ENCODE data around the gene SLC6A6. TPM values are rescaled to one million over a fixed set of nuclear protein-coding genes. Genes with fewer than 3 reads are reported as not detected.
"Not testable (repeated sequence)": the region's sequence is repeated elsewhere in the genome, so short reads cannot be mapped to it uniquely, and the experiment has no call there.

The SLC6A6 gene
- total RNA-seq, 1 donor from 2014 or later: 7.1 TPM

DNA sequence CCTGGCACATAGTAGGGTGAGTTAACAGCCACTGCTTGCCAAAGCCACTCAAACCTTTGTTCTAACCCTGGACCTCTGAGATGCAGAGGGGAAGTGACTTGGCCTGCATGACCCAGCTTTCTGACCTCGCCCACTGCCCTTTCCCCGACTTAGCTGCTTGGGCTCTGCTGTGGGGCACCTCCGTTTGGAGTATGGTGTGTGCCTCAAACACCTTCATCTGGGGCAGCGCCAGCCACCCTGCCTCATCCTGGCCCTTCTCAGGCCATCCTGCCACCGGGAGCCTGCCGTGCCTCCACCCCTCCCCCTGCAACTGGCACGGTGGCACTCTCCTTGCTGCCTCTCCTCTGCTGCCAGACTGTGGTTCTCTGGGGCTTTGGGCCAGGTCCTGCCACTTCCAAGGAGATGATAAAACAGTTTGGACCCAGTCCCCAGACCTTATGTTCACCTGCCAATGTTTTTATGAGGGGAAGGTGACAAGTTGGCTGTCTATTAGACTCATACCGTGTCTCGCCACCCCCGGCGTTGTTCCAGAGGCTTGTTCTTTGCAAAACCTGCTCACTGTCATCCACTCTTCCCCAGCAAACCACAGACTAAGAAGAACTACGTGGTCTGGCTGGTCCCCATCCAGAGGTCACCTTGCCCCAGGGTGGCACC lies 32.2 kb downstream of the SLC6A6 start:
- no peak for DNase-seq (ENCODE audit: low read depth in 2 of 2)

DNA sequence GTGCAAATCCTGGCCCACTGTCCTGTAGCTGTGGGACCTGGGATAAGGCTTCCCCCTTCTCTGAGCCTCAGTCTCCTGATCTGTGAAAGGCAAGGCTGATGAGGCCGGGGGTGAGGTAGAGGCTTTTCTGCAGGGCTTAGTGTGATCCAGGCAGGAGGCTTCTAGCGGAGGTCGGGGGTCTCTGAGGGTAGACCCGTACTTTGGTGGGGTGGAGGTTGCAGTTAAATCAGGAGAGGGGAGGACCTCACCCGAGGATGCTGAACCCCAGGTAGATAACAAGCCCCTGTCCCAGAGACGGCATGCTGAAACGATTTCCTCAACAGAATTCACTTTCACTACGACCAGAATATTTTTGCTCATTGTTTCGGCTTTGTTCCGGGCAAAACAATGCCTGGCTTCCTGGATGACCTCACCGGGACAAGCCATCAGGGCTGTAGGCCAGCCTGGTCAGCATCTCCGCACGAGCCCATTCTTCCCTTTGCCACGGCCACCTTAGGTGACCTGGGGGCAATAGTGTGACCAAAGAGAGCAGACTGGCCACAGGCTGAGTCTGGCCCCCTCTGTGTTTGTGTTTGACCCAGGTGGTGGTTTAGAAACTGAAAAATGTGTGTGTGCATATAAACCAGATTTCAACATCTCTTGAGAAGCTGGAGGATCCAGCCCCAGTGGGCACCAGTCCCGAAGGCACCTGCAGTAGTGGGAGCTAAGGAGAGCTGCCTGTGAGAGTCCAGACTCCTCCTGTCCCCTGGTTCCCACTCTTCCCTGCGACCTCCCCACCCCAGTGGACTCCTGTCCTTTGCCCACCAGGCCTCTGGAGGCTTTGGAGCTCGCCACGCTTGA lies 33.0 kb downstream of the SLC6A6 start:
- peak; percentile 68 to 85 for DNase-seq (ENCODE audit: low read depth in 2 of 2)

- DNase-seq (ENCODE audit: low read depth in 2 of 2): no peak
These were observed 34.5 kb downstream of the SLC6A6 start for GRCh38 chr3:14436954-14437281.

GRCh38 chr3:14437705-14438104 lies 35.3 kb downstream of the SLC6A6 start:
- not testable (repeated sequence) for DNase-seq (ENCODE audit: low read depth in 2 of 2)

GRCh38 chr3:14438262-14438661 lies 35.9 kb downstream of the SLC6A6 start:
- no peak for DNase-seq (ENCODE audit: low read depth in 2 of 2)

DNA sequence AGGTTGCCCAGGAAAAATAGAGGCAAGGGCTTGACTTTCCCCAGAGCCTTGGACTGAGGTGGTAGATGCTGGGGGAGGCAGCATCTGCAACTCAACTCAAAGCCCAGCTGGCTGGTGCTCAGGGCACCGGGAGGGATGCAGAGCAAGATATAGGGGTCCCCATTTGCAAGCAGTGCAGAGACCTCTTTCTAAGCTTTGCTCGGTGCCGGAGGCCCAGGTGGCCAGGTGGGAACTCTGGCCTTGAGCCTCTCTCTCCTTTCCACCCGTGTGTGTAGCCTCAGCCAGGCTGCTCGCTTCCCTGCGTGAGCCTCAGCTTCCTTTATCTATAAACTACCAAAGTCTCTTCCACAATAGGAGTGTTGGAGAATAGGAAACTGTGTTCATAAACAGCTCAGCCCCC lies 36.5 kb downstream of the SLC6A6 start:
- no peak for DNase-seq (ENCODE audit: low read depth in 2 of 2)

- DNase-seq (ENCODE audit: low read depth in 2 of 2): peak; percentile 45 to 87
These were observed 37.2 kb downstream of the SLC6A6 start for GRCh38 chr3:14439501-14440167.

GRCh38 chr3:14440168-14440518 lies 37.7 kb downstream of the SLC6A6 start:
- DNase-seq (ENCODE audit: low read depth in 2 of 2): no peak

GRCh38 chr3:14440531-14441239 lies 38.3 kb downstream of the SLC6A6 start:
- peak in 1 of 2 donors; percentile 46 for DNase-seq (ENCODE audit: low read depth in 2 of 2)

GRCh38 chr3:14441240-14441919 lies 39.0 kb downstream of the SLC6A6 start:
- peak in 1 of 2 donors; percentile 58 for DNase-seq (ENCODE audit: low read depth in 2 of 2)

DNA sequence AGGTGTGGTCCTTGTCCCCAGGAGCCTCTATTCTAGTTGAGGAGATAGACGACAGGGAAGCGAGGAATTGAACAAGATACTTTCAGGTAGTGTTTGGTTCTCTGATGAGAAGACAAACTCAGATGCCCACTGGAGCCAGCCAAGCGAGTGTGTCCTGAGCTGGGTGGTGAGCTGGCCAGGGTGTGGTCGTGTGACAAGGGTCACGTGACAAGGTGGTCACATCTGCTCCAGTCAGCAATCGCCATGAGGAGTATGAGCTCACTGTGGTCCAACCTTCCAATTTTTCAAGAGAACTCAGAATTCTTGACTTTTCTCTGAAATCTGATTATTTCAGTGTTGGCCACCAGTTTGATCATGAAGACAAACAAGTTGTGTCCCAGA lies 39.5 kb downstream of the SLC6A6 start:
- no peak for DNase-seq (ENCODE audit: low read depth in 2 of 2)

DNA sequence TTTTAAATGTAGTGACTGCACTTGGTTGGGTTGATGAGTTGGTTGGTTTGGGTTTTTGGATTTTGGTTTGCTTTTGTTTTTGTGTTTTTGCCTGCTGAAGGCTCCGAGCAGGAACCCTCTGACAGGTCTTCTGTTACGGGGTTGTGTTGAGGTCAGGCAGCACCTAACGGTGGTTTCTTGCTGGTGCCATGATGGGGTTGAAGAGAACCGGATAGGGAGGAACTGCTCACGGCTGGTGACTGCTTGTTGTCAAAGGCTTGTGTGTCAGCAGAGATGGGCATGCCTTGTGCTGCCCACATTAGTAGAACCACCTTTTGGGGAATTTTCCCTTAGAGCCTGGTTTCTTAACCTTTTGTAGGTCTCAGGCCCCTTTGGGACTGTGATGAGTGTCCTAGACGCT lies 42.0 kb downstream of the SLC6A6 start:
- no peak for DNase-seq (ENCODE audit: low read depth in 2 of 2)

DNA sequence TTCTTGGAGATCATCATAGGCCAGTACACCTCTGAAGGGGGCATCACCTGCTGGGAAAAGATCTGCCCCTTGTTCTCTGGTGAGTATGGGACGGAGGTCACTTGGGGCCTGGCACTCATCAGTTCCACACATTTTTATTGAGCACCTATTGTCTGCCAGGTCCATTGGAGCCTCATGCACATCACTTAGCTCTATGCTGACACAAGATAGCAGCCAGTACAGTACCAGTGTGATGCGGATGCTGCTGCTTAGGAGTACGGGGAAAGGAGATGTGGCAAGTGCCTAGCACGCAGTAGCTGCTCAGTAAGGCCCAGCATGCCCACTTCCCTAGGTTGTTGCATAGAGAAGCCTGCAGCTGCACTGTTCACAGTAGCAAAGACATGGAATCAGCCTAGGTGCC lies 43.4 kb downstream of the SLC6A6 start:
- DNase-seq (ENCODE audit: low read depth in 2 of 2): no peak

GRCh38 chr3:14446988-14447570 lies 44.7 kb downstream of the SLC6A6 start:
- no peak for DNase-seq (ENCODE audit: low read depth in 2 of 2)

DNA sequence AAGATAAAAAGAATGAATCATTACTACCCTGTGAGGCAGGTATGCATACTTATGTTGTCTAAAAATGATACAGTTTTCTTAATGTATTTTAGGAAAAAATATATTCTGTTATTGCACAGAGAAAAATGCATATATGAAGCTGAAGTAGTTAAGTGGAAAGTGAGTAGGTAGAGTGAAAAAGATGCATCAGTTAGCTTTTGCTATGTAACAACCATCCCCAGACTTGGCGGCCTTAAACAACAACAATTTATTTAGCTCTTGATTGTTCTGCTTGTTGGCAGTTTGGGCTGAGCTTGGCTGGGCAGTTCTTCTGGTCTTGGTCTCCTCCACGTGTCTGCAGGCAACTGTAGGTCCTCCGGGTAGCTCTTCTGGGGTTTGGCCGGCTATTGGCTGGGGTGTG lies 45.7 kb downstream of the SLC6A6 start:
- no peak for DNase-seq (ENCODE audit: low read depth in 2 of 2)

GRCh38 chr3:14448756-14449727 lies 46.6 kb downstream of the SLC6A6 start:
- no peak for DNase-seq (ENCODE audit: low read depth in 2 of 2)

- no peak for DNase-seq (ENCODE audit: low read depth in 2 of 2)
These were observed 48.1 kb downstream of the SLC6A6 start for GRCh38 chr3:14450506-14450905.

GRCh38 chr3:14450922-14451606 lies 48.7 kb downstream of the SLC6A6 start:
- DNase-seq (ENCODE audit: low read depth in 2 of 2): no peak
